Right atrium auricular region (tissue), 2 donors: ENCODE results near the gene NUAK2. TPM values are rescaled to one million over a fixed set of nuclear protein-coding genes. Genes with fewer than 3 reads are reported as not detected.
A peak's percentile ranks its signal among the peaks of the same experiment; 100 is the strongest.

Experiments
- DNase-seq: peaks from one replicate; pipeline ENCODE4 v3.0.0-alpha.2; 2019; ENCODE audit warnings: low spot score
- H3K27ac ChIP-seq, 2 donors: fragments of 200-600 bp; sonication (generic); 1 replicate in 1 of 2; 2 replicates in 1 of 2; pipeline ENCODE4 v1.5.1; 2016 to 2019
- H3K27me3 ChIP-seq, 2 donors: fragments of 200-600 bp; sonication (generic); one replicate each; pipeline versions ENCODE4 v1.5.1 to v1.6.0; 2017 to 2019
- H3K36me3 ChIP-seq: fragments of 200-600 bp; sonication (generic); one replicate; pipeline ENCODE4 v1.5.1; 2016
- H3K4me1 ChIP-seq, 2 donors: fragments of 200-600 bp; sonication (generic); one replicate each; pipeline versions ENCODE4 v1.5.1 to v1.6.0; 2017 to 2019
- H3K4me3 ChIP-seq, 2 donors: fragments of 200-600 bp; sonication (generic); 1 replicate in 1 of 2; 2 replicates in 1 of 2; pipeline ENCODE4 v1.5.1; 2017 to 2019; ENCODE audit warnings: mild to moderate bottlenecking in 1 of 2, moderate library complexity in 1 of 2
- H3K9me3 ChIP-seq, 2 donors: fragments of 200-600 bp; sonication (generic); one replicate each; pipeline ENCODE4 v1.5.1; 2019
- total RNA-seq, 2 donors: library from RNA; depleted of rRNA; stranded (reverse); fragments of >200 nt; gene quantifications; one replicate each; pipeline ENCODE4 v1.1.0, GENCODE V29; 2016
- TF ChIP-seq, protein P1 (sequence below), 2 donors: fragments of 200-600 bp; sonication (generic); IDR thresholded peaks; one replicate each; pipeline ENCODE4 v1.5.1; 2019; ENCODE audit warnings: antibody characterized with exemption in 2 of 2

NUAK2 gene
- total RNA-seq, 2 donors from 2014 or later, result 0.67 to 1.7 TPM

- no peaks in the 10 kb centered on the region for H3K9me3 ChIP-seq
- H3K4me3 ChIP-seq, result no peak overlapping the region
- DNase-seq, result no peak
- H3K27ac ChIP-seq, result no peak overlapping the region
- H3K36me3 ChIP-seq, result no peaks in the 10 kb centered on the region
- peaks cover 0 to 17% of the 10 kb centered on the region in 2 donors for H3K4me1 ChIP-seq
- TF ChIP-seq, protein P1, sequence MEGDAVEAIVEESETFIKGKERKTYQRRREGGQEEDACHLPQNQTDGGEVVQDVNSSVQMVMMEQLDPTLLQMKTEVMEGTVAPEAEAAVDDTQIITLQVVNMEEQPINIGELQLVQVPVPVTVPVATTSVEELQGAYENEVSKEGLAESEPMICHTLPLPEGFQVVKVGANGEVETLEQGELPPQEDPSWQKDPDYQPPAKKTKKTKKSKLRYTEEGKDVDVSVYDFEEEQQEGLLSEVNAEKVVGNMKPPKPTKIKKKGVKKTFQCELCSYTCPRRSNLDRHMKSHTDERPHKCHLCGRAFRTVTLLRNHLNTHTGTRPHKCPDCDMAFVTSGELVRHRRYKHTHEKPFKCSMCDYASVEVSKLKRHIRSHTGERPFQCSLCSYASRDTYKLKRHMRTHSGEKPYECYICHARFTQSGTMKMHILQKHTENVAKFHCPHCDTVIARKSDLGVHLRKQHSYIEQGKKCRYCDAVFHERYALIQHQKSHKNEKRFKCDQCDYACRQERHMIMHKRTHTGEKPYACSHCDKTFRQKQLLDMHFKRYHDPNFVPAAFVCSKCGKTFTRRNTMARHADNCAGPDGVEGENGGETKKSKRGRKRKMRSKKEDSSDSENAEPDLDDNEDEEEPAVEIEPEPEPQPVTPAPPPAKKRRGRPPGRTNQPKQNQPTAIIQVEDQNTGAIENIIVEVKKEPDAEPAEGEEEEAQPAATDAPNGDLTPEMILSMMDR (IDR thresholded peaks at IDR 0.05), result no peak
- no peaks in the 10 kb centered on the region for H3K27me3 ChIP-seq
Measured at GRCh38 chr1:205296154-205296553, 25.4 kb downstream of the NUAK2 start.

GRCh38 chr1:205294934-205295333 is 26.6 kb downstream of the NUAK2 start:
- no peak for DNase-seq
- Histone ChIP-seq H3K27ac (peak overlapping the region; percentile 14 to 48), H3K9me3 (no peaks in the 10 kb centered on the region), H3K36me3 (no peaks in the 10 kb centered on the region), H3K4me1 (peaks cover 0 to 16% of the 10 kb centered on the region in 2 donors), H3K27me3 (no peaks in the 10 kb centered on the region), H3K4me3 (no peak overlapping the region)
- TF ChIP-seq, protein P1 (IDR thresholded peaks at IDR 0.05), result no peak

DNA sequence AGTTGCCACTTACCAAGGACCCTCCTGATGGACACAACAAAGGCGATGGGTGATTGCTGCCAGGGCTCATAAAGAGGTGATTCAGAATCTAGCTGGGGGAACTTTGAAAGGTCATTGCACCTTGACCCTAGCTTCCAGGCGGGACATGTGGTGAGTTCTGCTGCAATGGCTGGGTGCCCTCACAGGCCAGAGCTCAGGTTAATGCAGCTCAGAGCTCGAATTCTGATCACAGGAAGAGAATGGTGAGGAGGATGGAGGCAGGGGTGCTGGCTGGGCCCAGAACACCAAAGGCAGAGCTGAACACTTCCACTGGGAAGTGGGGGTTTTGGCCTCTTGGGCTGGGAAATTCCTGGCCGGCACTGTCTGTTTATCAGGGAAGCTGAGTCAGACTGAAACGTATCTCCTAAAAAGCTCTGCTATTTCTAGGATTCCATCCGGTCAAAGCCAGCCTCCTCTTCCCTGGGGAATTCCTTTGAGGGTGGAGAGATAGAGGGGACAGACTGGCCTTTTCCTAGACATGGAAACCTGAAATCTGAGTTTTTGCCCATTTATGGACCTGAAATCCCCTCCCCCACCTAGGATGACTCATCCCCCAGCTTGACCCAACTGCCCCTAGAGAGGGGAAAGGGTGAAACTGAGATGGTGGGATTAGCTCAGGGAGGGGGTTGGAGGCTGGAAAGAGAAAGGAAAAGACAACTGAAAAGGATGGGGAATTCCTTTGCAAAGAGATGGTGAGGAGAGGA is 27.2 kb downstream of the NUAK2 start:
- DNase-seq, result no peak
- TF ChIP-seq, protein P1 (IDR thresholded peaks at IDR 0.05), result no peak

DNA sequence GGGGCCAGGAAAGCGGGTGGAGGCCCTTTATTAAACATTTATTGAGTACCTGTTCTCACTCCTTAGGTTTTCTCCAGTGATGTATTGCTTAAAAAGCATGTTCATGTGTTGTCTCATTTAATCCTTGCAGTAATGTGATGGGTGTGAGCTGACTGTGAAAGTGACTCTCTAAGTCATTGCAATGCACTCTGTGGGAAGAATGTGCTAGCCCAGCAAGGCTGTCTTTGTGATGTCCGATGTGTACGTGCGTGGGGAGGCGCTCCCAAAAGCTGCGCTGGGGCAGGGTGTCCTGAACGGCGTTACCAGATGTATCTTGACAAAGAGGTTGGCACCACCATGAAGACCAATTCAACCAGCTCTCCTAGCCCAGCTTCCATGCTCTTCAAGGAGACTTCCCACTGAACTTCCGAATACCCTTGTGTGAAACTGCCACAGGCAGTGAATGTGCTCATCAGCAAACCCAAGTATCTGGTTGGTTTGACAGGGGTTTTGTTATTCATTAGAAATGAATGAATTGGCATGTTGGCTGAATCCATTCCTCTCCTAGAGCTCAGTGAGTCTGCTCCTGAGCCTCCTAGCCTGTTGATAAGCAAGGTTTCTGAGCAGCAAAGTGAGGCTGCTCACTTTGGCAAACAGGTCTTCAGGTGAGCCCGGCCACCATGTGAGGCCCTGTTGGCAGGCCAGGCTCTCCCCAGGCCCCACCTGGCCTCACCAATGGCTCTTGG is 28.0 kb downstream of the NUAK2 start:
- peak overlapping the region; percentile 14 to 48 for H3K27ac ChIP-seq
- H3K36me3 ChIP-seq, result no peaks in the 10 kb centered on the region
- peaks cover 0 to 16% of the 10 kb centered on the region in 2 donors for H3K4me1 ChIP-seq
- DNase-seq, result no peak
- H3K27me3 ChIP-seq, result no peaks in the 10 kb centered on the region
- TF ChIP-seq, protein P1 (IDR thresholded peaks at IDR 0.05), result no peak
- H3K4me3 ChIP-seq, result no peak overlapping the region
- H3K9me3 ChIP-seq, result no peaks in the 10 kb centered on the region

More for the DNA sequence above, 27.2 kb downstream of the NUAK2 start:
- H3K27me3 ChIP-seq, result no peaks in the 10 kb centered on the region
- H3K9me3 ChIP-seq, result no peaks in the 10 kb centered on the region
- H3K27ac ChIP-seq, result peak overlapping the region; percentile 14 to 48
- H3K4me1 ChIP-seq, result peaks cover 0 to 16% of the 10 kb centered on the region in 2 donors
- no peak overlapping the region for H3K4me3 ChIP-seq
- no peaks in the 10 kb centered on the region for H3K36me3 ChIP-seq

DNA sequence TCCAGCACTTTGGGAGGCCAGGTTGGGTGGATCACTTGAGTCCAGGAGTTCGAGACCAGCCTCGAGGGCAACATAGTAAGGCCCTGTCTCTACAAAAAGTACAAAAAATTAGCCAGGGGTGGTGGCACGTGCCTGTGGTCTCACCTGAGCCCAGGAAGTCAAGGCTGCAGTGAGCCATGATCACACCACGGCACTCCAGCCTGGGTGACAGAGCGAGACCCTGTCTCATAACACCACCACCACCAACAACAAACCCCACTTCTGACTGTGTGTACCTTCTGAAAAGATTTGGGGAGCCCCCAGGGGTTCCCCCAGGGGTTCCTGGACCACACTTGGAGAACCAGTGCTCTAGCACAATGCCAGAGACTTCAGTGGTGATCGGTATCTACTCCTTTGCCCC is 29.9 kb downstream of the NUAK2 start:
- Histone ChIP-seq H3K9me3 (no peaks in the 10 kb centered on the region), H3K27ac (no peak overlapping the region), H3K27me3 (no peaks in the 10 kb centered on the region), H3K4me1 (peaks cover 0 to 16% of the 10 kb centered on the region in 2 donors), H3K4me3 (no peak overlapping the region), H3K36me3 (no peaks in the 10 kb centered on the region)
- no peak for DNase-seq
- TF ChIP-seq, protein P1 (IDR thresholded peaks at IDR 0.05), result no peak
